HFFc6 (cell line): Measurements from ENCODE around the gene RPSA. TPM values are rescaled to one million over a fixed set of nuclear protein-coding genes. Genes with fewer than 3 reads are reported as not detected.

Experiments used
- DNase-seq: peaks from one replicate; pipeline ENCODE4 v3.0.0-alpha.2; 2018
- H3K27ac Mint-ChIP-seq: 2 replicates; pipeline ENCODE4 v1.8.0; 2020; ENCODE audit warnings: mild to moderate bottlenecking, mixed read lengths
- H3K27me3 Mint-ChIP-seq: 2 replicates; pipeline ENCODE4 v1.8.0; 2021; ENCODE audit warnings: mild to moderate bottlenecking, moderate library complexity, mixed read lengths; ENCODE audit not compliant: insufficient read depth
- H3K36me3 Mint-ChIP-seq: 2 replicates; pipeline ENCODE4 v1.8.0; 2021; ENCODE audit warnings: low read depth, mixed read lengths
- H3K4me1 Mint-ChIP-seq: 2 replicates; pipeline ENCODE4 v1.8.0; 2020; ENCODE audit warnings: low read depth, mixed read lengths
- H3K4me3 Mint-ChIP-seq: 2 replicates; pipeline ENCODE4 v1.8.0; 2020; ENCODE audit warnings: mild to moderate bottlenecking, moderate library complexity, mixed read lengths
- H3K9me3 Mint-ChIP-seq: 2 replicates; pipeline ENCODE4 v1.8.0; 2020; ENCODE audit warnings: mild to moderate bottlenecking, mixed read lengths
- total RNA-seq, 6 experiments: library from RNA; stranded (reverse); fragmentation: NEBNext Ultra II Directional; extraction: Animal tissue kit (Norgen Biotek cat#: 25700); gene quantifications; 2 replicates in 1 of 6; 3 replicates in 5 of 6; pipeline ENCODE4 v1.2.3, GENCODE V29; 2021
- TF ChIP-seq, protein P1 (sequence below): fragments of 200-600 bp; sonication (generic); IDR thresholded peaks from 2 replicates; pipeline ENCODE4 v1.5.0; 2021; ENCODE audit warnings: antibody characterized with exemption, mild to moderate bottlenecking

Gene RPSA
- total RNA-seq, 6 experiments from 2014 or later = 1,595 to 1,900 (median 1,723) TPM

DNA sequence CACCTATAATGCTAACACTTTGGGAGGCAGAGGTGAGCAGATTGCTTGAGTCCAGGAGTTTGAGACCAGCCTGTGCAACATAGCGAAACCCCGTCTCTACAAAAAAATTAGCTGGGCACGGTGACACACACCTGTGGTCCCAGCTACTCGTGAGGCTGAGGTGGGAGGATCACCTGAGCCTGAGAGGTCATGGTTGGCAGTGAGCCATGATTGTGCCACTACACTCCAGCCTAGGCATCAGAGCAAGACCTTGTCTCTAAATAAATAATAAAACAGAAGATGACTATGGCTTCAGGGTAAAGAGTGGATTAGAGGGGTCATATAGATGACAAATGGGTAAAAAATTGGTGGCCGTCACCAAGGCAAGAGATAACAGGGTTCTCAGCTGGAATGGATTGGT lies 20.2 kb upstream of the RPSA start:
- peaks cover 10% of the 10 kb centered on the region; the same call in 1 of the 2 replicates for H3K36me3 Mint-ChIP-seq
- no peak for DNase-seq
- peaks cover 41% of the 10 kb centered on the region for H3K4me1 Mint-ChIP-seq
- TF ChIP-seq, protein P1, sequence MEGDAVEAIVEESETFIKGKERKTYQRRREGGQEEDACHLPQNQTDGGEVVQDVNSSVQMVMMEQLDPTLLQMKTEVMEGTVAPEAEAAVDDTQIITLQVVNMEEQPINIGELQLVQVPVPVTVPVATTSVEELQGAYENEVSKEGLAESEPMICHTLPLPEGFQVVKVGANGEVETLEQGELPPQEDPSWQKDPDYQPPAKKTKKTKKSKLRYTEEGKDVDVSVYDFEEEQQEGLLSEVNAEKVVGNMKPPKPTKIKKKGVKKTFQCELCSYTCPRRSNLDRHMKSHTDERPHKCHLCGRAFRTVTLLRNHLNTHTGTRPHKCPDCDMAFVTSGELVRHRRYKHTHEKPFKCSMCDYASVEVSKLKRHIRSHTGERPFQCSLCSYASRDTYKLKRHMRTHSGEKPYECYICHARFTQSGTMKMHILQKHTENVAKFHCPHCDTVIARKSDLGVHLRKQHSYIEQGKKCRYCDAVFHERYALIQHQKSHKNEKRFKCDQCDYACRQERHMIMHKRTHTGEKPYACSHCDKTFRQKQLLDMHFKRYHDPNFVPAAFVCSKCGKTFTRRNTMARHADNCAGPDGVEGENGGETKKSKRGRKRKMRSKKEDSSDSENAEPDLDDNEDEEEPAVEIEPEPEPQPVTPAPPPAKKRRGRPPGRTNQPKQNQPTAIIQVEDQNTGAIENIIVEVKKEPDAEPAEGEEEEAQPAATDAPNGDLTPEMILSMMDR = no peak
- no peaks in the 10 kb centered on the region; the same call in 1 of the 2 replicates for H3K27me3 Mint-ChIP-seq
- no peak overlapping the region for H3K27ac Mint-ChIP-seq
- no peak overlapping the region for H3K4me3 Mint-ChIP-seq
- no peaks in the 10 kb centered on the region for H3K9me3 Mint-ChIP-seq

DNA sequence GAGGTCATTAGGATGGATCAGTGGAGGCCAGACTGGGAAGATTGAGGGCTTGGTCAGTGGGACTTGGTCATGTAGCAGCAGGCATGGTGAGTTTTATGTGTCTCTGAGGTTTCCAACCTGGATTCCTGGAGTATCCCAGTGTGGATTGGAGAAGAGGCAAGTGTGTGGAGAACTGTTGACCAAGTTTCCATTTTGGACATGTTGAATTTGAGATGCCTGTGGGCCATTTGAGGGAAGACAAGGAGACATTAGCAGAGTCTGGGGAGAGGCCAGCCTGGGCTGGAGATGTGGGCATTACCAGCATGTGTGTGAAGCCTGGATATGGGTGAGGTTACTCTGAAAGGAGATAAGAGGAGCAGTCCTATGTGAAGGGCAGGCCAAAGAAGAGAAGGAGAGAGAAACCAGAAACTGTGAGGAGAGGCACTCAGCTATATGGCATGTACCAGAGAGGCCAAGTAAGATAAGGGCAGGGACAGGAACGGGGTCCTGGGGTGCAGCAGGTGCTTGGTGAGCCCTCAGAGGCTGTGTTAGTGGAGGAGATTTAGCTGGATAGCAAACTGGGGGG lies 19.0 kb upstream of the RPSA start:
- Mint-ChIP-seq H3K9me3 (no peaks in the 10 kb centered on the region), H3K4me1 (peaks cover 37% of the 10 kb centered on the region), H3K36me3 (peaks cover 12% of the 10 kb centered on the region; the same call in 1 of the 2 replicates), H3K4me3 (no peak overlapping the region), H3K27me3 (no peaks in the 10 kb centered on the region; the same call in 1 of the 2 replicates), H3K27ac (no peak overlapping the region)
- TF ChIP-seq, protein P1 = no peak
- DNase-seq = no peak

DNA sequence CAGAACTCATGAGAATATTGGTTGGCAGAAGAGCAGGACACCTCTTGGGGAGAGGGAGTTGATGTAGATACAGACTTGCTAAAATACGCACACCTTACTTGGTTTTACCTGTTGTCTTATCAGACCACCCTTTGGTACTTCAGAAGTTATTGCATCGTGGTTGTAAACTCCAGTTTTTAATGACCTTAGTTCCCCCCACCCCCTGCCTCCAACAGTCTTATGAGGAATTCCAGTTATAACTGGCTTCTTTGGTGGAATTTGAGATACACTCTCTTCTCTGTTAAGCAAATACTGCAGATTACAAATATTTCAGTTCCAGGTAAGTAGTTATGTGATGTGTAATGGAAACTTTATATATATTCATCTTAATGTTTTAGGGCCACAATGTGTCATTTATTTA lies 18.4 kb upstream of the RPSA start:
- Mint-ChIP-seq H3K27ac (no peak overlapping the region), H3K9me3 (no peaks in the 10 kb centered on the region), H3K36me3 (peaks cover 14% of the 10 kb centered on the region; the same call in 1 of the 2 replicates), H3K4me3 (no peak overlapping the region), H3K4me1 (peaks cover 33% of the 10 kb centered on the region), H3K27me3 (no peaks in the 10 kb centered on the region; the same call in 1 of the 2 replicates)
- no peak for DNase-seq
- TF ChIP-seq, protein P1 = no peak

DNA sequence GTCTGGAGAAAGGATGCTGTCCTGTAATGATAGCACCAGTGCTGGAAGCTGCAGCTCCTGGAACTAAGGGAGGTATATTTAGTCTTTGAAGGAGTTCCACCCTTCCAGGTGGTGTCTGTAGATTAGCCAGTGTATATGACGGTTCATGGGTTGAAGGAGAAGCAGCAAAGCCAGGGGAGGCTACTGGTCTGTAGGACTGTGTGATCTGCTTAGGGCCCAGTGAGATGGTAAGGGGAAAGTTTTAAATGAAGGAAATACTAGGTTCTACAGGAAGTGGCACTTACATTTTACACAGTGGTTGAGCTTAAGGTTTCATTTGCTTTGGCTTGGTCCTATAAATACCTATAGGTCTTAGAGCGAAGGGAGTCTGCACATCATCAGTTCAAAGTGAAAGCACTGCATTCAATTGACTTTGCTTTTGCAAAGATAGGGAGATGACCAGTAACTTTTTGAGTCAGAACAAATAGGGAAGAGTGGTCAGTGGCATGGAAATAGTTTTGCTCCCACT lies 17.7 kb upstream of the RPSA start:
- no peak for DNase-seq

DNA sequence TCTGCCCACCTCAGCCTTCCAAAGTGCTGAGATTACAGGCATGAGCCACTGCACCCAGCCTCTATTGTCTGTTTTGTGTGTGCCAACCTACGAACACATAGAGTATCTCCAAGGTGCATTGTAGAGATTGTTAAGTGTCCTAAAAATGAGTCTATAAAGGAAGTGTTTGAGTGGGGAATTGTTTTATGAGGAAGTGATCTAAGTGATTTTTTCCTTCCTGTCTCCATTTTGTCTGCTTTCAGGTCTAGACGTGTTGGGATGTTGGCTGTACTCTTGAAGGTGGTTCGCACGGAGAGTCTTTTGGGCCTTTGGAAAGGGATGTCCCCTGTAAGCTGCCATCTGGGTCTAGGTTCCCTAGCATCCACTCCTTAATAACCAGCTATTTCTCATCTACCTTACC lies 16.3 kb upstream of the RPSA start:
- peaks cover 16% of the 10 kb centered on the region; the same call in 1 of the 2 replicates for H3K36me3 Mint-ChIP-seq
- no peaks in the 10 kb centered on the region for H3K27me3 Mint-ChIP-seq
- DNase-seq = no peak
- H3K27ac Mint-ChIP-seq = no peak overlapping the region
- TF ChIP-seq, protein P1 = no peak
- no peaks in the 10 kb centered on the region for H3K9me3 Mint-ChIP-seq
- H3K4me3 Mint-ChIP-seq = no peak overlapping the region
- peaks cover 24% of the 10 kb centered on the region for H3K4me1 Mint-ChIP-seq

More for the DNA sequence above, 17.7 kb upstream of the RPSA start:
- Mint-ChIP-seq H3K36me3 (peaks cover 16% of the 10 kb centered on the region; the same call in 1 of the 2 replicates), H3K9me3 (no peaks in the 10 kb centered on the region), H3K4me1 (peaks cover 33% of the 10 kb centered on the region), H3K4me3 (no peak overlapping the region), H3K27ac (no peak overlapping the region), H3K27me3 (no peaks in the 10 kb centered on the region)
- TF ChIP-seq, protein P1 = no peak
